DMS 273 (cell line): Measurements from ENCODE around the gene LIMA1.
A peak's percentile ranks its signal among the peaks of the same experiment; 100 is the strongest.
"Not testable (repeated sequence)": the region's sequence is repeated elsewhere in the genome, so short reads cannot be mapped to it uniquely, and the experiment has no call there.

Experiments used
- DNase-seq: peaks from one replicate; lab custom pipeline; 2025; ENCODE audit not compliant: unreplicated experiment; lab: John Stamatoyannopoulos, UW

The LIMA1 gene

GRCh38 chr12:50290692-50291091, 7.4 kb upstream of the LIMA1 start:
- DNase-seq = not testable (repeated sequence)

- DNase-seq = no peak
Measured at GRCh38 chr12:50287271-50287670, 4.0 kb upstream of the LIMA1 start.

- DNase-seq = no peak
Measured at GRCh38 chr12:50285253-50285652, 1.9 kb upstream of the LIMA1 start.

DNA sequence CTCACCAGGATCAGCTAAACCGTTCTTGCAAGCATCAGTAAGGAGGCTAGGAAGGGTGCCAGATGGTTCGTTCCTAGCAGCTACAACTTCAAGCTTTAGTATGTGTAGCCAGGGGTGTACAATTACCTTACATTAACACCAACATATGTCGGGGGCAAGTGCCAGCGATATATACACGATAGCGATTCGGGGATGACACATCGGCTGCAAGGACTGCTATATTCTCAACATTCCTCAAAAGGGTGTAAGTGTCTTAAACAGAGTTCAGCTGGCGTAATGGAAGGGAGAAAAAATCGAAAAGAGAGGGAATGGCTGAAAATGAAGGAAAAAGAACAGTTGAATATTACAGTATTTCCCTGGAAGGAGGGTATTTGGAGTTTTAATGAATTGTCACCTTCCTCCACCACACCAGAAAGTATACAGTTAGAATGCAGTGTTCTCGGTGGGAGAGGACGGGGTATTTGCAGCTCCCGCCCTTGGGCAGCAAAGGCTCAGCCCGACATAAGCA, 545 bp downstream of the LIMA1 start:
- peak; percentile 89 for DNase-seq

DNA sequence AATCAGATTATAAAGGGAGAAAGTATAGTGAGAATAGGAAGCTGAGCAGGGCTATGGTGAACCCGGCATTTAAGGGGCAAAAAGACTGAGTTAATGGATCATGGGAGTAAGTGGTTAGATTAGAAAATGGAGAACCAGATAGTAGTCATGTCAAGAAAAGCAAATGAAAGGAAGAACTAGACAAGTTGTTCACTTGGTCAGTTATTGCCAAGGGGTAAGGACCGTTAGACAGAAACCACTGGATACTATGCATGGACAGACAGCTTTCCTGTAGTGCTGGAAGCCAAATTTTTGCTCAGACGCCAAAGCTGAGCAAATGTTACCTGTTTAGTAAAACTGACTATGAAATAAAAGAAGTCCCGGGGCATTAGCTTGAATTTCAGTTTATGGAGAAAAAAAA, 3.8 kb downstream of the LIMA1 start:
- no peak for DNase-seq

DNA sequence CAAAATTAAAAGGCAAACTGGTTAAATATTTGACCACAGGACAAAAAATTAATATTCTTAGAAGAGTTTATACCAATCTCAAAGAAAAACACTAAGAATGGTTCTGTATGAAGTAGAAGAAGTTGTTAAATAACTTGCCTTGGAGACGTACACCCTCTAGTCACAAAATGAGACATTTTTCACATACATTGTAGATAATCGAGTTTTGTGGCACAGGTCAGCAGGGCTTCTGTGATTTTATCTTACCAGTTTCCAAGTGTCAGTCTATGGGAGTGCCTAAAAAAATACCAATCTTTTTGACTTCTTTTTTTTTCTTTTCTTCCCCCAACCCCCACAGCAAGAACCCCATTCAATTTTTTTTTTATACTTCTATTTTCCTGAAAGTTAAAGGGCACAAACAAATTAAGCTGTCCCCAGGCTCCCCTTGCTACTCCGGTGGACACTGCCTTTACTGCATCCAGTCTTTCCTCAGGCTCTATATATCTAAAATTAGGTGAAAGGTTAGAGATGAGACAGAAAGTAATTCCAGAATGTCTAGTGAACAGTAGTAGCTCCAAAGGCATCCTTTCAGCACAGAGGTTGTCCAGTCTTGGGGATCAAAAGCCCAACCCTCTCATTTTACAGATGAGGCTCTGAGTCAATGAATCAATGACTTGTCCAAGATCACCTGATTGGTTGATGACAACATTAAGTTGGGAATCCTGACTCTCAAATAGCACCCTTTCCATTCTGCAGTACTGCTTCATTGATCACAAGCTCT, 6.2 kb downstream of the LIMA1 start:
- no peak for DNase-seq

DNA sequence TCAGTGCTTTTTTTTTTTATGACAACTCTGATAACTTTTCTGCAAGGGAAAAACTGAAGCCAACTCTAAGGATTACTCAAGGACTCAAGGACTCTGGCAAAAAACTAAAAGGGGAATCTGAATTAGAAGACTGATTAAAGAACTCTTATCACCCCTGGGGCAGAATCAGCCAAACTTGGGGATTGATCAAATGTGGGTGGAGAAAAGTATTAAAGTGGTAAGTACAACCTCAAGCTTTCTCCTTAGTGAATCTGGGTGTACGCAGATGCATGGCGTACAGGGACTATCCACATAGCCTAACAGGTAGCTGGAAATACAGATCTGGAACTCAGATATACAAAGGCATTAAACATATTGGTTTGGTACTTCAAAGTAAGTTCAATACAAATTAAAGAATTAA, 7.3 kb downstream of the LIMA1 start:
- no peak for DNase-seq

DNA sequence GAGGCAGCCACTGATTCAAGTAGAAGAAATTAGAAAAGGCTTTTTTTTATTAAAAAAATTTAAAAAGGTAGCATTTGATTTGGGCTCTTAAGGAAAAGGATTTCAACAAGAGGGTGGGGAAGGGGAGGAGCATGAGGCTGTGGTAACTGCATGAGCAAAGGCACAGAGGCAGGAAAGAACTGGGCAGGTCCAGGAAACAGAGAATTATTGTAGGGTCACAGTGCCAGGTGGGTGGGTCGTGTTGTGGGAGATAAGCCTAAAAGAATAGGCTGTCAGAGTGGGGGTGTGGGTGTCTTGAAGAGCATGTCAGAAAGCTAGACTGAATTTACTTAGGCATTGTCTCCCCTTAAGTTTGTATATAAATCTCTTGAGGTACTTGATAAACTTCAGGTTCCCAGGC, 7.8 kb downstream of the LIMA1 start:
- DNase-seq = no peak

DNA sequence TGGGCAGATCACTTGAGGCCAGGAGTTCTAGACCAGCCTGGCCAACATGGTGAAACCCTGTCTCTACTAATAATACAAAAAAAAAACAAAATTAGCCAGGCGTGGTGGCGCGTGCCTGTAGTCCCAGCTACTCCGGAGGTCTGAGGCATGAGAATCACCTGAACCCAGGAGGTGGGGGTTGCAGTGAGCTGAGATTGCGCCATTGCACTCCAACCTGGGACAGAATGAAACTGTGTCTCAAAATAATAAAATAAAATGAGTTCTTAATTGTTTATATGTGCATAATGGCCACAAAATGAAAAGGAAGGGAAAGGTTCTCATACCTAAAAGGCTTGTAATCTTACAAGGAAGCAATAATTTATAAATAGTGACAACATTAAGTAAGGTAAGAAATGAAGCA, 8.2 kb downstream of the LIMA1 start:
- not testable (repeated sequence) for DNase-seq

DNA sequence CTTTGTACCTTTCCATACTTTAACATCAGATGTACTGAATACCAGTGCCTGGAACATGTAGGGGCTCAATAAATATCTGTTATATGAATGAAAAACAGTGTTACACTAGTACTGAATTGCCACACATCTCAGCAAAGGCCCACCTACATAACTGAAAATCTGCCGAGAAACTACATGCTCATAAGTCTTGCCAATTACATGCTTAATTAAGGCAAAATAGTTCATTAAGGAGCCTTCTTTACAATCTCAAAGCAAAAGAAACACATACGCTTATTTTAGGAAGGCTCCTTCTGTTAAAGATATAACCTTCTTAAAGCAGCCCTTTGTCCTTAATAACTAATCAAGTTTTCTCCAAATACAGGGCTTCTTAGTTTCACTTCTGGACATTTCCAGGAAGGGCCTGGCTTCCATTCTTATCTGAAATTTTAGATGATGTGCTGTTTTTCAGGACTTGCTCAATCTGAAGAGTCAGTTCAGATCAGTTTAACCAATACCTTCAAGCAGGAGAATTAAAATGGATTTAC, 11.5 kb downstream of the LIMA1 start:
- DNase-seq = no peak

DNA sequence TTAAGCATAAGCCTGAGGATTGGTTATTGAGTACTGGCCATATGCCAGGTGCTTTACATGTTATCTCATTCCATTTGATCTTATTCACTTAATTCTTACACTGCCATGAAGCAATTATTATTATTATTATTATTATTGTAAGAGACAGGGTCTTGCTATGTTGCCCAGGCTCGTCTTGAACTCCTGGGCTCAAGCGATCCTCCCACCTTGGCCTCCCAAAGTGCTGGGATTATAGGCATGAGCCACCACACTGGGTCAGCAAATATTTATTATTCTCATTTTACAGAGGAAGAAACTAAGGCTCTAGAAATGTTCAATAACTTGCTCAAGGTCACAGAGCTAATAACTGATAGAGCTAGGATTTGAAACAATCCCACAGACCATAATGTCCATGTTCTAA, 14.8 kb downstream of the LIMA1 start:
- DNase-seq = no peak

GRCh38 chr12:50265770-50266524, 17.4 kb downstream of the LIMA1 start:
- no peak for DNase-seq

DNA sequence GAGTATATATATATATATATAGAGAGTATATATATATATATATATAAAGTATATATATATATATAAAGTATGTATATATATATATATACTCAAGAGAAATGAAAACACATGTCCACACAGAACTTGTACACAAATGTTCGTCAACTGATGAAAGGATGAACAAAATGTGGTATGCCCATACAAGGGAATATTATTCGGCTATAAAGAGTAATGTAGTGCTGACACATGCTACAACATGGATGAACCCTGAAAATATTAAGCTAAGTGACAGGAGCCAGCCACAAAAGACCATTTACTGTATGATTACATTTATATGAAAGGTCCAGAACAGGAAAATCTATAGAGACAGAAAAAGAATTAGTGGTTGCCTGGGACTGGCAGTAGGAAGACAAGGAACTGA, 19.5 kb downstream of the LIMA1 start:
- no peak for DNase-seq

- peak; percentile 20 for DNase-seq
Measured at GRCh38 chr12:50261654-50262053, 21.7 kb downstream of the LIMA1 start.

DNA sequence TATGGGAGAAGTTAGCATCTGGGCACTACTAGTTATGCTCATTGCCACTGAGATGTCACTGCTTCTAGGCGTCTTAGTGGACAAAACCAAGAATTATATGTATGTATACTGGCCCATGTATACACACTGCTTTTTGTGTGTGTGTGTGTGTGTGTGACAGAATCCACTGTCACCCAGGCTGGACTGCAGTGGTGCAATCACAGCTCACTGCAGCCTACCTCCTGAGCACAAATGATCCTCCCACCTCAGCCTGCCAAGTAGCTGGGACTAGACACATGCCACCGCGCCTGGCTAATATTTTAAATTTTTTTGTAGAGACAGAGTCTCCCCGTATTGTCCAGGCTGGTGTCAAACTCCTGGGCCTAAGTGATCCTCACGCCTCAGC, 25.2 kb downstream of the LIMA1 start:
- peak; percentile 35 for DNase-seq

DNA sequence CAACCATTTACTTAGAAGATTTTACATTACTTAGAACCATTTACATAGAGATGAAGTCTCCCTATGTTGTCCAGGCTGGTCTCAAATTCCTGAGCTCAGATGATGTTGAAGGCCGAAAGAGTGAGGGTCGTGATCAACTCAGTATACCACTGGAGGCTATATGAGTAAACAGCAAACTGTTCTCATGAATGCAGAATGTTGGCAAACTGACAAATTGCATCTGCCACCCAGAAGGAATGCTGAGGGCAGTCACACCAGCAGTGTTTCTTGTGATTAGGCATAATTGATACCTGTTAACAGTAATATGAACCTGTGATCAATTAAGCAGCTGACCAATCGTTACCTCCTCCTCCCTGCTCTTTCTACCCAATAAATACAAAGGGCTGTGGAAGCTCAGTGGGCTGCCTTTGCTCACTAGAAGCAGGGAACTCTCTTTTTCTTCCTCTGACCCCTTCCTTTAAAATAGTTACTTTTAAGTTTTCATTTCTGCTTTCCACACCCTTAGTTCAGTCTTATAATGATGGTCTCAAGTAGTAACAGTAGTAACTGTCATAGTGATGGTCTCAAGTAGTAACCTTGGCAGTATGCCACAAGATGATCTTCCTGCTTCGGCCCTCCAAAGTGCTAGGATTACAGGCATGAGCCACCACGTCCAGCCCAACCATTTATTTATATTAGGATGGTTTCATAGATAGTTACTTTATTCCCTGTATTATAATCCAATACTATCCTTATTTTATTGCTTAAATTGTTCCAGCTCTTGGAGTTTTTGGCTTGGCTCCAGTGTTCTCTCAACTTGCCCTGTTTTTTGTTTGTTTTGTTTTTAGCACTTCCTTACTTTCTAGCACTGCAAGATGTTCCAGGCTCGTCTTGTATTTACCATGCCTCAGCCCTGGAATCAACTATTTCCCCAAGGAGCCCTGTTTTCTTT, 25.8 kb downstream of the LIMA1 start:
- peak; percentile 42 for DNase-seq

DNA sequence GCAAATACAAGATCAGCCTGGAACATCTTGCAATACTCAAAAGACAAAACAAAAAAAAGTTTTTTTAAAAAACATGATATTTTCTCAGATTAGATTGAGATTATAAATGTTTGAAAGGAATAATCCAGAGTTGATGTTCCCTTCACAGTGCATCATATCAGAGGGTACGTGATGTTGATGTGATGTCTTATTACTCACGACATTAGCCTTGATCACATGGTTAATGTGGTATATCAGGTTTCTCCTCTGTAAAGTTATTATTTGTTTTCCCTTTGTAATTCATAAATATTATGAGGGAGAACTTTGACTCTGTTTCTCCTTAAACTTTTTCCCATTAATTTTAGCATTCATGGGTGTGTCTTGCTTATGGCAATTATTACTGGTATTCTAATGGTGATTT, 26.6 kb downstream of the LIMA1 start:
- no peak for DNase-seq

GRCh38 chr12:50252977-50253602, 30.2 kb downstream of the LIMA1 start:
- DNase-seq = no peak

GRCh38 chr12:50251619-50252252, 31.6 kb downstream of the LIMA1 start:
- DNase-seq = no peak
